GM19239 (cell line): ENCODE measurements around the gene GSK3A.
A peak's percentile ranks its signal among the peaks of the same experiment; 100 is the strongest.

Source experiments
- DNase-seq: peaks from one replicate; pipeline ENCODE4 v3.0.0; 2011; ENCODE audit warnings: low spot score; ENCODE audit not compliant: insufficient read length
- FAIRE-seq: peaks from 2 replicates; lab custom pipeline; 2011; peaks lifted over from hg19 to GRCh38; lab: Jason Lieb, UNC

GSK3A gene

DNA sequence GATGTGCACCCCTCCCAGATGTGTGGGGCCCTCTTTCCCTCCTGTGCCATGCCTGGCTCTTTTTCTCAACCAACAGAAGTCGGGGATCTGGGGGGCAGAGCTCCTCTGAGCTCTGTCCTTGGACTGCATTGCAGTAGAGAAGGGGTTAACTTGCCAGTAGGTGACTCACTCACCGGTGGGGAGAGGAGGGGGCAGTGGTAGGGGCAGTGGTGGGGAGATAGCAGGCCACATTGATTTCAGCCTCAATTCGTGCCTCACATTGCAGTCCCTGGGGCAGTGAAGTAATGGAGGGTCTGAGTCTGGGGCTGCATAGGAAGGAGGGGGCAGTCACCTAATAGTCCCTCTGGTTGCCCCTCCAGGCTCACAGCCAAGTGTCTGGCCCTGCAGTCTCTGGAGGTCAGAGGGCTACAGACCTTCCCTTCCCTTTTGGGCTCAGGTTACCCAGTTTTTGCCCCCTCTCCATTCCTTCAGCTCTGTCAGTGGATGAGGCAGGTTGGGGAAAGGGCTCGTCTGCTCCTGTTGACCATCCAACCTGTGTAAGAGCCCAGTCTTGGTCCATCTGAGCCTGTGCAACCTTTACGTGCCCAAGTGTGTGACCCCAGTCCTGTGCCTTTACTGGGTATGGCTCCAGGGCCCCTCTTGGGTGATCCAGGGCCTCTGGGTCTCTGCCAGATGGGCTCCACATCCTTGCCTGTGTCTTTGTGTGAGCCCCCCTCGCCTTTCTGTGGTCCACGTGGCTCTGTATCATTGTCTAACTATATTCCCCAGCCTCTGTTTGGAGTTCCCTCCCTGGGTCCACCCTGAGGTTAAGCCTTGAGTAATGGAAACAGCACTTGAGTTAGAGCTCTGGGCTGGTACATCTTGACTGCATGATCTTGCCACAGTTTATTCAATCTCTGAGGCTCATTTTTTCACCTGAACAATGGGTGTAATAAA, 39.7 kb upstream of the GSK3A start:
- FAIRE-seq = no peak
- no peak for DNase-seq

DNA sequence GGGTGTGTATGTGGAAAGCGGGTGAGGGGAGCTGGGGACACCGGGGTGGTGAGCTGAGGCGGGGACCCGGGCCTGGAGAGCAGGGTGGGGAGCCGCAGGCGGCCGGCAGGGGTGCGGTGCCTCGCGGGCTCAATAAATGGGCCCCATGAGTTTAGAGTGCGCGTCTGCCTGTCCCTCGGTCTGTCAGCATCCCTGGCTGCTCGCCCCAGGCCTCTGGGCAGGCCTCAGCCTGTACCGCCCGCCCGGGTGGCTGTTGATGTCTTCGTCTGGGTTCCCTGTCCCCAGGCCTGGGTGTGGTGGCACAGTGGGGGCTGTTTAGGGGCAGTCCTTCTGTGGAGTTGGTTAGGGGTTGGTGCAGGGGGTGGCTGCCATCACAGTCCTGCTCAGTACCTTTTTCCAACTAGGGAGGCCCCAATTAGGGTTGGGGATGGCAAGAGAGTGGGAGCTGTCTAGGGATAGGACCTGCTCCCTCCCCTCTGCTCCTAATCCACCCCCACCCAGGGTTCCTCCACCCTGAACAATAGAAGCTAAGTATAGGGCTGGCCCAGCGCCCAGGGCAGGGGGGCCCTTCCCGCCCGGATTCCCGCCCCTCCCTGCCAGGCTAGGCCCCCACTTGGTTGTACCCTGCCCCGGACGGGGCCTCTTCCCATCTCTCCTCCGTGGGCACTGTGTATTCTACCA, 38.9 kb upstream of the GSK3A start:
- FAIRE-seq = no peak
- DNase-seq = no peak

DNA sequence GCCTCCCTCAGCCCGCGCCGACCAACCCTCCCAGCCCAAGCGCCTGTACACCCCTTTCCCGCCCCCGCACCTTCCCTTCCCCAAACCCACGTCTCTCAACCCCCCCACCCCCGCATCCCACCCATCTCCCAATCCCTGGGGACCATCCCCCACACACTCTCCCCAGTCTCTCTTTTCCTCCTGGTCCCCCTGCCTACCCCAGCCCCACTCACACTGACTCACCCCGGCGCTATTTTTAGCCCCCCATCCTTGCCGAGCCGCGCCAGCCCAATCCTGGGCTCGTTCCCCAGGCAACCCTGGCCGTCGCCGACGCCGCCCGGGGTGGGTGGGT, 38.4 kb upstream of the GSK3A start:
- no peak for FAIRE-seq
- no peak for DNase-seq

DNA sequence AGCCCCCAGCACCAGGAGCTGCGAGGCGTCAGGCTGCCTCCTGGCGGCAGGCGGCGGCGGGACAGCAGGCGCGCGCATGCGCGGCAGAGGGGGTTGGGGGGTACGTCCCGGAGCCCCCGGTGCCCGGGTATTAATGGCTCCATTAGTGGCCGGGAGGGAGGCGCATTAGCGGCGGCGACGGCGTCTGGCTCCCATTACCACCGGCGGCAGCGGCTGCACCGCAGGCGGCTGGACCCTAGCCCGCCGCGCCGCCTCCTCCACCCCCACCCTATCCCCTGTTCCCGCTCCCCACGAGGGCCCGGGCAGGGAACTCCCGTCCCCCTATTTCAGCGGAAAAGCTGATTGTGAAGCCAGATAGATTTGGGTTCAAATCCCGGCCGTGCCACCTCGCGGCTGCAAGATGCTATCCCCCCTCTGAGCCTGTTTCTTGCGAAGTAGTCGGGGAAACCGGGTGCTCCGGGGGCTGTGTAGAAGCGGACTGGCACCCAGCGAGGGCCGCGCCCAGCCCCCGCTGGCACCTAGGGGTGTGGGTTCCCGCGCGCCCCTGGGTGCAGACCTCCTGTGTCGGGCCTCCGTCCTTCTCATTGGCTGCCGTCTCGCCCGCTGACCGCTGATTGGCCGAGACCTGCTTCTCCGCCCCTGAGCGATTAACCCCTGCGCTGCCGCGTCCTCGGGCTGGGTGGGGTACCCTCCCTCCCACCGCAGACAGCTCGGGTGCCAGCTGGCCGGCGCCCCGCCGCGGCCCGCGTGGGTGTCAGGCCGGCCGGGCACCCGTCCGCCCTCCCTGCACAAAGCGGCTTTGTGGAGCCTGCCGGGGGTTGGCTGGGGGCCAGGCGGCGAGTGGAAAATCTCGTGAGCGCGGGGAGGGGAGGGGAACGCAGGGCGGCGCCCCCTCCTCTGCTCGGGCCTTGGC, 37.8 kb upstream of the GSK3A start:
- FAIRE-seq (peak; percentile 90), DNase-seq (peak; percentile 97)

DNA sequence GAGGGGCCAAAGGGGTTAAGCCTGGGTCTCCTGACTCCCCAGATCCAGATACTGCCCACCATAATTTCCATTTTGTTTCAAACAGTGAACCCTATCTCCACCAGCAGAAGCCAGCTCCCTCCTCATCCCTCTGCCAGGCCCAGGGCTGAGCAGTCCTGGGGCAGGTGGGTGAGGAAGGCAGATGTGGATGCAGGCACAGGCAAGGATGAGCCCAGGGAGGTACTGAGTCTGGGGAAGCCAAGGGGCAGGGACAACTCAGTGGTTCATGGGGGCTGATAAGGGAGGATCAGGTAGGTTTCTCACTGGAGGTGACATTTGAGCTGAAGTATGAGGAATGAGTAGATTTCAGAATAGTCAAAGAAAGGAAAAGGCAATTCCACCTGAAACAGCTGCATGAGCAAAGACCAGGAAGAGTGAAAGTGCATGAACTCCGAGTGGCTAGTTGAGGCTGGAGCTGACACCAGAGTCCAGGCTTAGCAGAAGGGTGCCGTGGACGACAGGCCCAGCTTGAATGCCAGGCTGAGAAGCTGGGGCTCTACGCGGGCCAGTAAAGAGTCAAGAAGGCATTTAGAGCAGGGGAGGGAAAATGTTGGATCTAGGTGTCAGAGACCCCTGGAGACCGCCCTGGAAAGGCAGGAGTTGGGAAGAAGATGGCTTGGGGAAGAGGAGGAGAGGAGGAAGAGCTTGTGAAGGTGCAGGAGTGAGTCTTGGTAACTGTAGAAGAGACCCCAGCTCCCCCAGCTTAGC, 36.9 kb upstream of the GSK3A start:
- no peak for DNase-seq
- peak; percentile 79 for FAIRE-seq

- FAIRE-seq (no peak), DNase-seq (no peak)
Observed at GRCh38 chr19:42278452-42279154, 36.2 kb upstream of the GSK3A start.

DNA sequence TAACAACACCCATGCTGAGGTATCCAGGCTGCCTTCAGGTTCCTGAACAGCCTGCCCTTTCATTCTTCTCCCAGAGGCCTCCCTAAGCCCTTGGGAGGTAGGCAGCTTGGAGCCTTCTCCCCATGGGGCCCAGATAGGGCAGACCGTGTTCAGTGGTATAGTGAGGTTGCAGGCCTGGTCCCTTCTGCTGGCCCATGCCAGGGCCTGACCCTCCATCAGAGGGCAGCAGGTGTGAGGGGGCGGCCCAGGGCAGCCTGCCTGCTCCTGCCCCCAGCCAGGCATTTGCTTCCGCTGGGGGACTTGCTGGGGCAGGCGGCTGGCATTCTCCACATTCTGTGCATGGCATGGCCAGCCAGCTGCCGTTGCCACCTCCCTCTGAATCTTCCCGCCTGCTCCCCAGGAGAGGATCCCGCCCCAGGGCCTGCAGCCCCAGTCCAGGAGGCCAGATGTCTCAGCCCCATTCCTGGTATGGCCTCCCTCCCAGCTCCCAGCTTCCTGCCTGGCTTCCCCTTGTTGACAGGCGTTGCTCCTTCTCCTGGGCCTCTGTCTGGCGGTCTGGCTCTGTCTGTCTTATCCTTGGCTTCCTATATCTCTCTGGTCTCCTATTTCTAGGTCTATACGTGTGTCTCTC, 35.5 kb upstream of the GSK3A start:
- DNase-seq (no peak), FAIRE-seq (no peak)

- peak; percentile 23 for FAIRE-seq
- DNase-seq = no peak
Observed at GRCh38 chr19:42276821-42277220, 34.4 kb upstream of the GSK3A start.

GRCh38 chr19:42276284-42276683, 33.9 kb upstream of the GSK3A start:
- FAIRE-seq (no peak), DNase-seq (no peak)

GRCh38 chr19:42275517-42275916, 33.1 kb upstream of the GSK3A start:
- FAIRE-seq = no peak
- DNase-seq = no peak

GRCh38 chr19:42275103-42275502, 32.7 kb upstream of the GSK3A start:
- DNase-seq (no peak), FAIRE-seq (no peak)

DNA sequence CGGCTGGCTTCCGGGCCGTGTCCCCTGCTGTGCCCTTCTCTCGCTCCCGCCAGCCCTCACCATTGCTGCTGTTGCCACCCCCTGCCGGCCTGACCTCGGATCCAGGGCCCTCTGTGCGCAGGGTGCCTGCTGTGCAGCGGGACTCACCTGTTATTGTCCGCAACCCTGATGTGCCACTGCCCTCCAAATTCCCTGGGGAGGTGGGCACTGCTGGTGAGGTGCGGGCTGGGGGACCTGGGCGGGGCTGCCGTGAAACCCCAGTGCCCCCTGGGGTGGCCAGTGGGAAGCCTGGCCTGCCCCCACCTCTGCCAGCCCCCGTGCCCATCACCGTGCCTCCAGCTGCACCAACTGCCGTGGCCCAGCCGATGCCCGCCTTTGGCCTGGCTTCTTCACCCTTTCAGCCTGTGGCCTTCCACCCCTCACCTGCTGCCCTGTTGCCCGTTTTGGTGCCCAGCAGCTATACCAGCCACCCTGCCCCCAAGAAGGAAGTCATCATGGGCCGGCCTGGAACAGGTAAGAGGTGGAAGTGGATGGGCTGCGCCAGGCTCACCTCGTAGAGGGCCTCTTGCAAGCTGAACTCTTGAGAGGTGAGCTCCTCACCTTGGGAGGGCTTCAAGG, 31.8 kb upstream of the GSK3A start:
- FAIRE-seq (no peak), DNase-seq (no peak)

DNA sequence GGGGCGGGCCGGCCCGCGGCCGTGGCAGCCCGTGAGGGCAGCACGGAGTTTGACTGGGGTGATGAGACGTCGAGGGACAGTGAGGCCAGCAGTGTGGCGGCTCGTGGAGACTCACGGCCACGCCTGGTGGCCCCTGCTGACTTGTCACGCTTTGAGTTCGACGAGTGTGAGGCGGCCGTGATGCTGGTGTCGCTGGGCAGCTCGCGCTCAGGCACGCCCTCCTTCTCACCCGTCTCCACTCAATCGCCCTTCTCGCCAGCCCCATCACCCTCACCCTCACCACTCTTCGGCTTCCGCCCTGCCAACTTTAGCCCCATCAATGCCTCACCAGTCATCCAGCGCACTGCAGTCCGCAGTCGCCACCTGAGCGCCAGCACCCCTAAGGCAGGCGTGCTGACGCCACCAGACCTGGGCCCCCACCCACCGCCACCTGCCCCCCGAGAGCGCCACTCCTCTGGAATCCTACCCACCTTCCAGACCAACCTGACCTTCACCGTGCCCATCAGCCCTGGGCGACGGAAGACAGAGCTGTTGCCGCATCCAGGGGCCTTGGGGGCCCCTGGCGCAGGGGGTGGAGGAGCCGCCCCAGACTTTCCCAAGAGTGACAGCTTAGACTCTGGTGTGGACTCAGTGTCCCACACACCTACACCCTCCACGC, 31.1 kb upstream of the GSK3A start:
- DNase-seq (no peak), FAIRE-seq (no peak)

DNA sequence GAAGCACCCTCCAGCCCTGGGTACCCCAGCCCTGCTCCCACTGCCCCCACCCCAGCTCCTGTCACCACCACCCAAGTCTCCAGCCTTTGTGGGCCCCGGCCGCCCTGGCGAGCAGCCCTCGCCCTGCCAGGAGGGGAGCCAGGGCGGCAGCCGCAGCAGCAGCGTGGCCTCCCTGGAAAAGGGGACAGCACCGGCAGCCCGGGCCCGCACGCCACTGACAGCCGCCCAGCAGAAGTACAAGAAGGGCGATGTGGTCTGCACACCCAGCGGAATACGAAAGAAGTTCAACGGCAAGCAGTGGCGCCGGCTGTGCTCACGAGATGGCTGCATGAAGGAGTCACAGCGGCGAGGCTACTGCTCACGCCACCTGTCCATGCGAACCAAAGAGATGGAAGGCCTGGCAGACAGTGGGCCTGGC, 30.6 kb upstream of the GSK3A start:
- FAIRE-seq = no peak
- no peak for DNase-seq

DNA sequence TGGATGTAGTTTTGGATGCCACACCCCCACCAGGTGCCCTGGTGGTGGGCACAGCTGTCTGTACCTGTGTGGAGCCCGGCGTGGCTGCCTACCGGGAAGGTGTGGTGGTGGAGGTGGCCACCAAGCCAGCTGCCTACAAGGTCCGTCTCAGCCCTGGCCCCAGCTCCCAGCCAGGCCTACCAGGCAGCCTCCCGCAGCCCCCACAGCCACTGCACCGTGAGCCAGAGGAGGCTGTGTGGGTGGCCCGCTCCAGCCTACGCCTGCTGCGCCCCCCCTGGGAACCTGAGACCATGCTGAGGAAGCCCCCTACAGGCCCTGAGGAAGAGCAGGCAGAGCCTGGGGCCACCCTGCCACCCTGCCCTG, 30.1 kb upstream of the GSK3A start:
- FAIRE-seq (no peak), DNase-seq (no peak)

DNA sequence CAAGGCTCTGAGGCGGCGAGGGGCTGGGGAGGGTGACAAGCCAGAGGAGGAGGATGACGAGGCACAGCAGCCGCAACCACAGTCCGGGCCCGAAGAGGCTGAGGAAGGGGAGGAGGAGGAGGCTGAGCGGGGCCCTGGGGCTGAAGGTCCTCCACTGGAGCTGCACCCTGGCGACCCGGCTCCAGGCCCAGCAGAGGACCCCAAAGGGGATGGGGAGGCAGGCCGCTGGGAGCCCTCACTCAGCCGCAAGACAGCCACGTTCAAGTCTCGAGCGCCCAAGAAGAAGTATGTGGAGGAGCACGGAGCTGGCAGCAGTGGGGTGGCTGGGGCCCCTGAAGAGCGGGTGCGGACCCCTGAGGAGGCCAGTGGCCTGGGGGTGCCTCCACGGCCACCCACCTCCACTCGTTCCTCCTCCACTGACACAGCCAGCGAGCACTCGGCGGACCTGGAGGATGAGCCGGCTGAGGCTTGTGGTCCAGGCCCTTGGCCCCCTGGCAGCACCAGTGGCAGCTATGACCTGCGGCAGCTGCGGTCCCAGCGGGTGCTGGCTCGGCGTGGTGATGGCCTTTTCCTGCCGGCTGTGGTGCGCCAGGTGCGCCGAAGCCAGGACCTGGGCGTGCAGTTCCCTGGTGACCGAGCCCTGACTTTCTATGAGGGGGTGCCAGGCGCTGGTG, 29.6 kb upstream of the GSK3A start:
- no peak for FAIRE-seq

GRCh38 chr19:42271045-42271419, 28.6 kb upstream of the GSK3A start:
- DNase-seq (no peak), FAIRE-seq (no peak)

More for the DNA sequence above, 29.6 kb upstream of the GSK3A start:
- no peak for DNase-seq
